Thyroid gland (tissue), 4 donors: ENCODE results near the gene GNAQ. TPM values are rescaled to one million over a fixed set of nuclear protein-coding genes. Genes with fewer than 3 reads are reported as not detected.

ENCODE experiments used
- DNase-seq, 2 donors: peaks; one replicate each; pipeline ENCODE4 v3.0.0-alpha.2; 2019
- H3K27ac ChIP-seq, 3 donors: fragments of 200-600 bp; sonication (generic); 1 replicate in 2 of 3; 2 replicates in 1 of 3; pipeline ENCODE4 v1.5.1; 2016 to 2019; ENCODE audit warnings: mild to moderate bottlenecking in 1 of 3, moderate library complexity in 1 of 3
- H3K27me3 ChIP-seq: fragments of 200-600 bp; sonication (generic); one replicate; pipeline ENCODE4 v1.5.1; 2019
- H3K36me3 ChIP-seq, 2 donors: fragments of 200-600 bp; sonication (generic); one replicate each; pipeline ENCODE4 v1.5.1; 2016 to 2019
- H3K4me1 ChIP-seq, 2 donors: fragments of 200-600 bp; sonication (generic); one replicate each; pipeline ENCODE4 v1.5.1; 2017 to 2019
- H3K4me3 ChIP-seq, 3 donors: fragments of 200-600 bp; sonication (generic); replicated peaks in 1 of 3; 1 replicate in 2 of 3; 2 replicates in 1 of 3; pipeline ENCODE4 v1.5.1; 2016; ENCODE audit warnings: mild to moderate bottlenecking in 1 of 3
- H3K9me3 ChIP-seq: fragments of 200-600 bp; sonication (generic); one replicate; pipeline ENCODE4 v1.5.1; 2017
- CTCF ChIP-seq, 6 experiments: fragments of 200-600 bp in 3 of 6; fragments of 450-650 bp in 3 of 6; sonication (generic) in 3 of 6; IDR thresholded peaks; one replicate each; pipeline ENCODE4 v1.5.1; 2016 to 2019; ENCODE audit warnings: antibody characterized with exemption in 6 of 6, mild to moderate bottlenecking in 2 of 6, inconsistent platforms in 1 of 6, moderate library complexity in 1 of 6
- POLR2A ChIP-seq, 2 donors: fragments of 450-650 bp; IDR thresholded peaks; one replicate each; pipeline ENCODE4 v1.6.1; 2017; ENCODE audit warnings: antibody characterized with exemption in 2 of 2, mild to moderate bottlenecking in 2 of 2, moderate library complexity in 1 of 2
- WGBS, 2 donors: methylation state at CpG; one replicate each; pipeline ENCODE4 v1.1.5; 2017; 5-methylcytosine and 5-hydroxymethylcytosine counted together
- intact Hi-C: fragments of 100-400 bp; cut with DNase I; formaldehyde crosslinking; loops from one replicate; pipeline ENCODE4 v1.15.1; 2023
- total RNA-seq, 4 donors: library from RNA; depleted of rRNA; stranded (reverse); fragments of >200 nt; gene quantifications; one replicate each; pipeline ENCODE4 v1.2.3, GENCODE V29; 2016

The GNAQ gene
- total RNA-seq, 4 donors from 2014 or later = 40.0 to 60.8 (median 58.1) TPM

DNA sequence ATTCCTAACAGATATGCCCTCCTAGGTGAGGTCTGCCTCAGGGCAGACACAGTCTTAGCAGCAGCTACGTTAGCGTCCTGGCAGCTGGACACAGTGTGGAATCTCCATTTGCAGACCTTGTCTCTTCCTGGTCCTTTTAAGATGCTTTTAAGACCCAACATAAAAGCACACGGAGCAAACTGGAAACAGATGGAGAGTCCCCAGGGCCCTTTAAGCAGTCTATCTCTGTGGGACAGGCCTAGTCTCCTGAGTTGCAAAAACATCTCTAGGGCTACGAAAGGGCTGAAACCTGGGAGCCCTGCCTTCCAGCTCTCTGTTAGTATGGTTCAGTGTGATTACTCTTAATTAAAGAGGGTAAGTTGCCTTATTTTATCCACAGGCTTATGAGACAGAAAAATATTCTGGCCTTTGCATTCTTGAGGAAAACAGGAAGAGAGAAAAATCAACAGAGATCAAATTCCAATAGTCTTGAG, 317.5 kb downstream of the GNAQ start:
- Histone ChIP-seq H3K27me3 (no peaks in the 10 kb centered on the region), H3K9me3 (no peaks in the 10 kb centered on the region), H3K4me1 (peaks cover 0 to 5% of the 10 kb centered on the region in 2 donors), H3K4me3 (no peak overlapping the region), H3K36me3 (no peaks in the 10 kb centered on the region), H3K27ac (peak overlapping the region in 1 of 3 donors; percentile 3)
- DNase-seq = no peak
- intact Hi-C loops = no loop called here
- WGBS, 2 donors = 74 to 76% methylated on average over 4 of the region's 4 CpGs
- TF ChIP-seq CTCF (IDR thresholded peaks at IDR 0.05) = no peak
- TF ChIP-seq POLR2A (IDR thresholded peaks at IDR 0.05) = no peak

DNA sequence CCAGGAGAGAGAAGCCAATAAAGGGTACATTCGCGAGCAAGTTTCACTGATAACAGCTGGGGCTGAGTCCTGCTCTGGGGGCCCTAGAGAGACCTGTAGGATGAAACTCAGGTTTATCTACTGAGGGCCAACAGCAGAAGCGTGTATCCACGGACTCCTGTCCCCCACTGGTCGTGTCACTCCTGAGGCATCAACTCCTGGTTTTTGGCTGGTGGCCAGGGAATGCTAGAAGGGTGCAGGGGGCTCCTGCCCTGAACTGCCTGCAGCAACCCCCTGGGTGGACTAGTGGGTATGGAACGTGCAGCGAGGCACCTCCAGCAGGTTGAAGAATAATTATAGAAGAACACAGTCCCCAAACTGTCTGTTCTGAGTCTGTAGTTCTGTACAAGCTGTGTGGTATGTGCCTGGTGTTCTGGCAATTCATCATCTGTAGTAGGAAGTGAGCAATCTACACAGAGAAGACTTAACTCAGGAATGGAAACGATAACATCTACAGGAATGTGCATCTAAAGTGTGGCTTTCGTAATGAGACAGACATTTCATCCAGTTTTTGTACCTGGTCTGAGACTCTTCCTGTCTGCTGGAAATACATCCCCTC, 319.0 kb downstream of the GNAQ start:
- Histone ChIP-seq H3K4me1 (peaks cover 0 to 10% of the 10 kb centered on the region in 2 donors), H3K36me3 (no peaks in the 10 kb centered on the region), H3K4me3 (no peak overlapping the region), H3K9me3 (no peaks in the 10 kb centered on the region), H3K27ac (no peak overlapping the region), H3K27me3 (no peaks in the 10 kb centered on the region)
- no peak for DNase-seq
- intact Hi-C loops = no loop called here
- TF ChIP-seq CTCF (IDR thresholded peaks at IDR 0.05) (no peak), POLR2A (IDR thresholded peaks at IDR 0.05) (no peak)
- 81 to 86% methylated on average over 9 of the region's 9 CpGs for WGBS, 2 donors

DNA sequence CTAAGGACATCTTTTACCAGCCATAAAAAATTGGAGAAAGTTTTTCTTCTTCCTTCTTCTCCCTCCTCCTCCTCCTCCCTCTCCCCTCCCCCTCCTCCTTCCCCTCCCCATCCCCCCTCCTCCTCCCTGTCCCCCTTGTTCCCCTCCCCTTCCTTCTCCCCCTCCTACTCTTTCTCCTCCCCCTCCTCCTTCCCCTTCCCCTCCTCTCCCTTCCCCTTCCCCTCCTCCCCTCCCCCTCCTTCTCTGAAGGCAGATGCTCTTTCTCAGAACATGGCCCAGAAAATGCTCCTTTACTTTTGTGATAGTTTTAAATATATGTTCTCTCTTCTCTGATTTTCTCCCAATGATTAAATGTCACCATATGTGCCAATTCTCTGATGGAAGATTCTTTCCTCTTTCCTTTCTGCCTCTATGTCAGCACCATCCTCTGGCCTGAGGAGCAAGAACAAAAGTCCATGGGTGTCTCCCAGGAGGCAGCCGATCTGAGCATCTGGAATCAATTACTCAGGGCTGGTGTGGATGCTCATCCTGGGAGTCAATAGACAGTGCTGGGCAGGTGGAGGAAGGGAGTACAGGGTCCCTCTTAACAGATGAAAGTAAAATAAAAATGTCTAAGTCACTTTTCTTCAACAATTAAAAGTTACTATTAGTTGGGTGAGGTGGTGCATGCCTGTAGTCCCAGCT, 320.5 kb downstream of the GNAQ start:
- Histone ChIP-seq H3K4me3 (no peak overlapping the region), H3K27ac (no peak overlapping the region), H3K9me3 (no peaks in the 10 kb centered on the region), H3K36me3 (no peaks in the 10 kb centered on the region), H3K27me3 (no peaks in the 10 kb centered on the region), H3K4me1 (peaks cover 0 to 10% of the 10 kb centered on the region in 2 donors)
- DNase-seq = no peak
- 74 to 96% methylated on average over 1 of the region's 1 CpG for WGBS, 2 donors
- TF ChIP-seq POLR2A (IDR thresholded peaks at IDR 0.05) (no peak), CTCF (IDR thresholded peaks at IDR 0.05) (no peak)
- intact Hi-C loops = no loop called here

GRCh38 chr9:77710316-77710715, 321.3 kb downstream of the GNAQ start:
- Histone ChIP-seq H3K27me3 (no peaks in the 10 kb centered on the region), H3K4me3 (no peak overlapping the region), H3K4me1 (peaks cover 0 to 10% of the 10 kb centered on the region in 2 donors), H3K9me3 (no peaks in the 10 kb centered on the region), H3K36me3 (no peaks in the 10 kb centered on the region), H3K27ac (no peak overlapping the region)
- intact Hi-C loops = no loop called here
- 75 to 81% methylated on average over 2 of the region's 2 CpGs for WGBS, 2 donors
- TF ChIP-seq POLR2A (IDR thresholded peaks at IDR 0.05) = no peak
- TF ChIP-seq CTCF (IDR thresholded peaks at IDR 0.05) = no peak
- no peak for DNase-seq
